ENCODE results near the gene TSPEAR. TPM values are rescaled to one million over a fixed set of nuclear protein-coding genes. Genes with fewer than 3 reads are reported as not detected.
A peak's percentile ranks its signal among the peaks of the same experiment; 100 is the strongest.

Gene TSPEAR
- total and polyA plus RNA-seq, 7 experiments from 2014 or later: 0.07 TPM; not detected in 6

GRCh38 chr21:44658913-44659595, 52.3 kb downstream of the TSPEAR start:
- Histone ChIP-seq H3K4me3 (ENCODE audit: low read length) (peak overlapping the region; percentile 46), H3K27ac (ENCODE audit: low read depth, low read length) (peak overlapping the region; percentile 63), H3K36me3 (ENCODE audit: control insufficient read depth in 2 of 3, insufficient read depth in 3 of 3, low read length in 3 of 3) (no peaks in the 10 kb centered on the region), H3K9me3 (ENCODE audit: control insufficient read depth in 2 of 3, low read length in 3 of 3) (peaks cover 0 to 22% (median 12%) of the 10 kb centered on the region in 3 experiments), H3K27me3 (ENCODE audit: control insufficient read depth in 2 of 2, insufficient read depth in 2 of 2, low read length in 2 of 2) (no peaks in the 10 kb centered on the region), H3K4me1 (ENCODE audit: control insufficient read depth in 2 of 2, insufficient read depth in 2 of 2, low read length in 2 of 2) (peaks cover 48 to 57% of the 10 kb centered on the region in 2 donors)
- peak overlapping the region; percentile 43 to 87 (median 74) for H3K4me3 Mint-ChIP-seq
- ChIA-PET CTCF (interaction anchor here (1.9 kb wide), 1 partner anchor 41 kb away, joined by 9 read pairs; no protein-coding TSS in a partner anchor), POLR2A (interaction anchor here (0.5 to 2.9 kb wide), 3 partner anchors 15 to 64 kb away, joined by 4 to 23 read pairs (median 5); no protein-coding TSS in a partner anchor)
- ATAC-seq: no peak
- peak in 6 of 9 donors; percentile 51 to 66 (median 58) for DNase-seq
- H3K27ac Mint-ChIP-seq: peak overlapping the region; percentile 87 to 98 (median 98)
- peaks cover 11 to 66% (median 24%) of the 10 kb centered on the region in 5 donors for H3K36me3 Mint-ChIP-seq
- peaks cover 41 to 62% (median 58%) of the 10 kb centered on the region in 7 donors for H3K4me1 Mint-ChIP-seq
- intact Hi-C loops (cut with micrococcal nuclease): loop anchor here in 1 of 2 donors (5.0 to 10.0 kb wide), 3 partner anchors 33 to 268 kb away; partner anchors contain the start of gene KRTAP10-5
- peaks cover 0 to 19% (median 0%) of the 10 kb centered on the region in 5 donors for H3K27me3 Mint-ChIP-seq
- peaks cover 12 to 86% (median 38%) of the 10 kb centered on the region in 11 donors for H3K9me3 Mint-ChIP-seq

- H3K36me3 ChIP-seq (ENCODE audit: control insufficient read depth in 2 of 3, insufficient read depth in 3 of 3, low read length in 3 of 3): no peaks in the 10 kb centered on the region
- no peaks in the 10 kb centered on the region for H3K27me3 ChIP-seq (ENCODE audit: control insufficient read depth in 2 of 2, insufficient read depth in 2 of 2, low read length in 2 of 2)
- H3K4me3 Mint-ChIP-seq: peak overlapping the region; percentile 63 to 87 (median 76)
- ATAC-seq (no peak), DNase-seq (no peak)
- peak overlapping the region; percentile 46 for H3K4me3 ChIP-seq (ENCODE audit: low read length)
- intact Hi-C loops (cut with micrococcal nuclease): loop anchor here in 1 of 2 donors (5.0 to 10.0 kb wide), 3 partner anchors 34 to 269 kb away; partner anchors contain the start of gene KRTAP10-5
- H3K27me3 Mint-ChIP-seq: peaks cover 0 to 14% (median 0%) of the 10 kb centered on the region in 5 donors
- H3K4me1 ChIP-seq (ENCODE audit: control insufficient read depth in 2 of 2, insufficient read depth in 2 of 2, low read length in 2 of 2): peaks cover 54 to 63% of the 10 kb centered on the region in 2 donors
- H3K4me1 Mint-ChIP-seq: peaks cover 46 to 67% (median 63%) of the 10 kb centered on the region in 7 donors
- H3K27ac ChIP-seq (ENCODE audit: low read depth, low read length): peak overlapping the region; percentile 63
- CTCF ChIA-PET: interaction anchor here (1.1 to 1.9 kb wide), 2 partner anchors 40 to 148 kb away, joined by 3 to 9 read pairs; no protein-coding TSS in a partner anchor
- peaks cover 11 to 71% (median 24%) of the 10 kb centered on the region in 5 donors for H3K36me3 Mint-ChIP-seq
- H3K27ac Mint-ChIP-seq: peak overlapping the region; percentile 87 to 98 (median 98)
- POLR2A ChIA-PET: interaction anchor here (1.2 to 2.9 kb wide), 6 partner anchors 13 to 148 kb away, joined by 3 to 23 read pairs (median 5); no protein-coding TSS in a partner anchor
- peaks cover 12 to 86% (median 41%) of the 10 kb centered on the region in 11 donors for H3K9me3 Mint-ChIP-seq
- peaks cover 0 to 22% (median 12%) of the 10 kb centered on the region in 3 experiments for H3K9me3 ChIP-seq (ENCODE audit: control insufficient read depth in 2 of 3, low read length in 3 of 3)
Observed at GRCh38 chr21:44658541-44658910, 52.8 kb downstream of the TSPEAR start.

- ChIA-PET CTCF (interaction anchor here (0.5 to 1.9 kb wide), 5 partner anchors 40 to 147 kb away, joined by 3 to 9 read pairs (median 4); no protein-coding TSS in a partner anchor), POLR2A (interaction anchor here (0.7 to 2.9 kb wide), 15 partner anchors 11 to 270 kb away, joined by 3 to 23 read pairs (median 3); partner anchors contain the start of gene KRTAP10-6)
- Mint-ChIP-seq H3K27me3 (peaks cover 0 to 9% (median 0%) of the 10 kb centered on the region in 5 donors), H3K9me3 (peaks cover 12 to 85% (median 45%) of the 10 kb centered on the region in 11 donors), H3K36me3 (peaks cover 11 to 72% (median 24%) of the 10 kb centered on the region in 5 donors), H3K4me1 (peaks cover 47 to 73% (median 69%) of the 10 kb centered on the region in 7 donors), H3K4me3 (peak within 1 kb of the TSS; percentile 63 to 87 (median 76)), H3K27ac (peak within 1 kb of the TSS; percentile 87 to 98 (median 98))
- Histone ChIP-seq H3K27me3 (ENCODE audit: control insufficient read depth in 2 of 2, insufficient read depth in 2 of 2, low read length in 2 of 2) (no peaks in the 10 kb centered on the region), H3K4me1 (ENCODE audit: control insufficient read depth in 2 of 2, insufficient read depth in 2 of 2, low read length in 2 of 2) (peaks cover 55 to 64% of the 10 kb centered on the region in 2 donors), H3K36me3 (ENCODE audit: control insufficient read depth in 2 of 3, insufficient read depth in 3 of 3, low read length in 3 of 3) (no peaks in the 10 kb centered on the region), H3K27ac (ENCODE audit: low read depth, low read length) (peak within 1 kb of the TSS; percentile 63), H3K9me3 (ENCODE audit: control insufficient read depth in 2 of 3, low read length in 3 of 3) (peaks cover 0 to 22% (median 12%) of the 10 kb centered on the region in 3 experiments), H3K4me3 (ENCODE audit: low read length) (peak within 1 kb of the TSS; percentile 46)
- peak in 8 of 9 donors; percentile 39 to 92 (median 86) for DNase-seq
- intact Hi-C loops (cut with micrococcal nuclease): loop anchor here (1.0 to 10.0 kb wide), 7 partner anchors 34 to 269 kb away; partner anchors contain the start of gene KRTAP10-5 (in 1 of the 2)
- ATAC-seq: peak; percentile 83
Observed at GRCh38 chr21:44657635-44658540, 53.5 kb downstream of the TSPEAR start, which contains the start of gene KRTAP12-3. Gene KRTAP12-3, plus strand, starts transcription at chr21:44657932. Its CDS starts 48 bp downstream, at chr21:44657980.

- ChIA-PET POLR2A (interaction anchor here (1.0 to 1.6 kb wide), 5 partner anchors 32 to 116 kb away, joined by 3 to 5 read pairs (median 3); partner anchors contain the start of gene KRTAP10-6), CTCF (interaction anchor here (1.2 to 1.9 kb wide), 2 partner anchors 39 to 136 kb away, joined by 4 to 9 read pairs; no protein-coding TSS in a partner anchor)
- H3K4me1 Mint-ChIP-seq: peaks cover 47 to 73% (median 69%) of the 10 kb centered on the region in 7 donors
- ATAC-seq: no peak
- H3K4me3 Mint-ChIP-seq: peak overlapping the region; percentile 16 to 87 (median 76)
- peaks cover 7 to 75% (median 45%) of the 10 kb centered on the region in 11 donors for H3K9me3 Mint-ChIP-seq
- DNase-seq: no peak
- intact Hi-C loops (cut with micrococcal nuclease): loop anchor here (1.0 to 10.0 kb wide), 7 partner anchors 35 to 270 kb away; partner anchors contain the start of gene KRTAP10-5 (in 1 of the 2)
- H3K9me3 ChIP-seq (ENCODE audit: control insufficient read depth in 2 of 3, low read length in 3 of 3): peaks cover 0 to 22% (median 7%) of the 10 kb centered on the region in 3 experiments
- peak overlapping the region; percentile 40 for H3K4me3 ChIP-seq (ENCODE audit: low read length)
- peaks cover 55 to 64% of the 10 kb centered on the region in 2 donors for H3K4me1 ChIP-seq (ENCODE audit: control insufficient read depth in 2 of 2, insufficient read depth in 2 of 2, low read length in 2 of 2)
- peaks cover 0 to 4% (median 0%) of the 10 kb centered on the region in 5 donors for H3K27me3 Mint-ChIP-seq
- no peaks in the 10 kb centered on the region for H3K36me3 ChIP-seq (ENCODE audit: control insufficient read depth in 2 of 3, insufficient read depth in 3 of 3, low read length in 3 of 3)
- H3K27ac Mint-ChIP-seq: peak overlapping the region; percentile 87 to 98 (median 98)
- peaks cover 11 to 71% (median 20%) of the 10 kb centered on the region in 5 donors for H3K36me3 Mint-ChIP-seq
- H3K27ac ChIP-seq (ENCODE audit: low read depth, low read length): peak overlapping the region; percentile 63
- H3K27me3 ChIP-seq (ENCODE audit: control insufficient read depth in 2 of 2, insufficient read depth in 2 of 2, low read length in 2 of 2): no peaks in the 10 kb centered on the region
Observed at GRCh38 chr21:44656868-44657267, 54.5 kb downstream of the TSPEAR start.

GRCh38 chr21:44654576-44655175, 56.7 kb downstream of the TSPEAR start, which contains the start of gene KRTAP12-4:
Gene KRTAP12-4, minus strand, starts transcription at chr21:44654659. Its CDS starts 45 bp downstream, at chr21:44654614.
- intact Hi-C loops (cut with micrococcal nuclease): loop anchor here in 1 of 2 donors (5.0 to 10.0 kb wide), 3 partner anchors 38 to 273 kb away; partner anchors contain the start of gene KRTAP10-5
- H3K36me3 Mint-ChIP-seq: peaks cover 11 to 59% (median 17%) of the 10 kb centered on the region in 5 donors
- no peaks in the 10 kb centered on the region for H3K36me3 ChIP-seq (ENCODE audit: control insufficient read depth in 2 of 3, insufficient read depth in 3 of 3, low read length in 3 of 3)
- no peaks in the 10 kb centered on the region for H3K27me3 ChIP-seq (ENCODE audit: control insufficient read depth in 2 of 2, insufficient read depth in 2 of 2, low read length in 2 of 2)
- ATAC-seq (no peak), DNase-seq (peak in 5 of 9 donors; percentile 18 to 48 (median 38))
- ChIA-PET CTCF (interaction anchor here (0.6 to 1.3 kb wide), 2 partner anchors 12 to 44 kb away, joined by 3 to 4 read pairs; partner anchors contain the start of gene KRTAP12-2), POLR2A (interaction anchor here (0.9 to 1.8 kb wide), 4 partner anchors 12 to 107 kb away, joined by 3 to 6 read pairs (median 4); partner anchors contain the start of gene KRTAP12-2)
- H3K27me3 Mint-ChIP-seq: no peaks in the 10 kb centered on the region
- peaks cover 43 to 66% (median 62%) of the 10 kb centered on the region in 7 donors for H3K4me1 Mint-ChIP-seq
- H3K9me3 Mint-ChIP-seq: peaks cover 7 to 58% (median 39%) of the 10 kb centered on the region in 11 donors
- H3K27ac Mint-ChIP-seq: peak within 1 kb of the TSS; percentile 73 to 95 (median 90)
- H3K4me3 Mint-ChIP-seq: peak within 1 kb of the TSS in 9 of 10 donors; percentile 38 to 77 (median 72)
- peak within 1 kb of the TSS; percentile 47 for H3K27ac ChIP-seq (ENCODE audit: low read depth, low read length)
- H3K4me3 ChIP-seq (ENCODE audit: low read length): no peak within 1 kb of the TSS
- peaks cover 53 to 61% of the 10 kb centered on the region in 2 donors for H3K4me1 ChIP-seq (ENCODE audit: control insufficient read depth in 2 of 2, insufficient read depth in 2 of 2, low read length in 2 of 2)
- peaks cover 0 to 22% (median 7%) of the 10 kb centered on the region in 3 experiments for H3K9me3 ChIP-seq (ENCODE audit: control insufficient read depth in 2 of 3, low read length in 3 of 3)
